ENCODE data around the gene CDC42BPB.

DNA sequence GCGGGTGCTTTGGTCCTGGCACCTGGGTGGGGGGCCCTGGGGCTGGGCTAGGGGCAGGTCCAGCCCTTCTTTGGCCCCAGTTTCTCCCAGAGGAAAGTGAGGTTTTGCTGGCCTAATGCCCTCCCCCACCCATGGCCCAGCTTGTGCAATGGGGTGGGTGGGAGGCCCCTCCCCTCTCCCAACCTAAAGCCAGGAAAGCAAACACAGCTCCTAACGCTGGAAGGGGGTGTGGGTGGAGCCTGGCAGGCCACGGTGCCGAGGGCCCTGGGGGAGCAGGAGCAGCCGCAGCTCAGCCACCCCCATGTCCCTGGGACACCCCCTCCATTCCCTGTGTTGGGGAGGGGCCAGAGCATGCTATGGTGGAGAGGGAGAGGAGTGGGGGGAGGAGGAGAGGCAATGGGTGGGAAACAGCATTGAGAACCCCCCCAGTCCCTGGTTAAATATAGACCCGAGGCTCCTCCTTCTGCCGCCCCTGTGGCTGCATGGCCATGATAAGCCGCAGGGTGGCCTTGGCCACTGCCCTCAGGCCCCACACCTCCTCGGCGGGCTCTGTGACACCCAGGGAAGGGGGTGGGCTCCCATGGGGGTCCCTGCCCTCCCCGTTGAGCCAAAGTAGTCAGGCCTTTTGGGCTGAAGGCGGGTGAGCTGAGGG lies 41.9 kb upstream of the CDC42BPB start:
- TF ChIP-seq, protein P1, sequence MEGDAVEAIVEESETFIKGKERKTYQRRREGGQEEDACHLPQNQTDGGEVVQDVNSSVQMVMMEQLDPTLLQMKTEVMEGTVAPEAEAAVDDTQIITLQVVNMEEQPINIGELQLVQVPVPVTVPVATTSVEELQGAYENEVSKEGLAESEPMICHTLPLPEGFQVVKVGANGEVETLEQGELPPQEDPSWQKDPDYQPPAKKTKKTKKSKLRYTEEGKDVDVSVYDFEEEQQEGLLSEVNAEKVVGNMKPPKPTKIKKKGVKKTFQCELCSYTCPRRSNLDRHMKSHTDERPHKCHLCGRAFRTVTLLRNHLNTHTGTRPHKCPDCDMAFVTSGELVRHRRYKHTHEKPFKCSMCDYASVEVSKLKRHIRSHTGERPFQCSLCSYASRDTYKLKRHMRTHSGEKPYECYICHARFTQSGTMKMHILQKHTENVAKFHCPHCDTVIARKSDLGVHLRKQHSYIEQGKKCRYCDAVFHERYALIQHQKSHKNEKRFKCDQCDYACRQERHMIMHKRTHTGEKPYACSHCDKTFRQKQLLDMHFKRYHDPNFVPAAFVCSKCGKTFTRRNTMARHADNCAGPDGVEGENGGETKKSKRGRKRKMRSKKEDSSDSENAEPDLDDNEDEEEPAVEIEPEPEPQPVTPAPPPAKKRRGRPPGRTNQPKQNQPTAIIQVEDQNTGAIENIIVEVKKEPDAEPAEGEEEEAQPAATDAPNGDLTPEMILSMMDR (IDR thresholded peaks at IDR 0.05): no peak
- TF ChIP-seq EZH2 (IDR thresholded peaks at IDR 0.05): no peak

All from neural progenitor cell (in vitro differentiated cells).